GM12874 (cell line): ENCODE measurements around the gene ZNF354C.

ENCODE experiments used
- TF ChIP-seq, protein P1 (sequence below): IDR thresholded peaks from 2 replicates; pipeline ENCODE4 v1.5.1; 2011; ENCODE audit warnings: low read depth, mild to moderate bottlenecking, control low read depth, low read length, moderate library complexity; ENCODE audit not compliant: insufficient read depth

ZNF354C gene

DNA sequence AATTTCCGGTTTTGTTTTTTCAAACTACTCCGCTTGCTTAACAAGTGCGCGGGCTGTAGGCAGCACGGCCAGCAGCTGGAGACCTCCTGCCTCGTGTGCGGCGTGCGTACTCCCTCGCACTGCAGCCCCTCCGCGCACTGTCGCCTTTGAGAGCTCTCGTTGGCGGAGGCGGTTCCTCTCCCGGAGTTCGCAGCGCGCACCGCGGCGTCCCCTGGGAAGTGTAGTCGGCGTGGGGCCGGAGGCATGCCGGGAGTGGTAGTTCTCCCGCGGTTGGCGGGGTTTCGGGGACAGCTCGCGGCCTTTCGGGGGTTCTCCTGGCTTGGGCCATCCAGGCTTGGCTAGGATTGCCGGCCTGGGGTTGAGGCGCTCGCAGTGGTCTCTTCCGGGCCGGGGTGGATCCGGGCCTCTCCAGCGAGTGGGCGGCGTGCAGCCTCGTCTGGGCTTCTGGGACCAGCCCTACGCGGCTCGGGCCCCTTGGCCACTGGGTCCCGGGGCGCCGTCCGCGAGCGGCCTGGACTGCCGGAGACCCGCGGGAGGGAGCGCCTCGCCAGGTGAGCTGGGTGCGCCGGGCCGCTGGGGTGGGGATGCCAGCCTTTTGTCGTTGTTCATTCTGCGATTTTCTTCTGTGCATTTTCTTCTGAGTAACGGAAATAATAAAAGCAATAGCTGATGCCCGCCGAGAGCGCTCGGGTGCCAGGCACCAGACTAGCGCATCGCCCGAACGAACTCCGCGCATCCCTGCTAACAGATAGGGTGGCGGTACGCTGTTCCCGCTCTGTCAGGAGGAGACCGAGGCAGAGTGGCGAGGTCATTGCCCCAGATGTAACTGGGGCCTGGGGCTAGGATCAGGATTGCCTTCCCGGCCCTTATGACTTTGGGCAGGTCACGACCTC, at the start of gene ZNF354C:
Gene ZNF354C, plus strand, starts transcription at position 258 of the 893 bp plus-strand sequence. CDS start 1,696 bp downstream, outside the sequence.
- TF ChIP-seq, protein P1, sequence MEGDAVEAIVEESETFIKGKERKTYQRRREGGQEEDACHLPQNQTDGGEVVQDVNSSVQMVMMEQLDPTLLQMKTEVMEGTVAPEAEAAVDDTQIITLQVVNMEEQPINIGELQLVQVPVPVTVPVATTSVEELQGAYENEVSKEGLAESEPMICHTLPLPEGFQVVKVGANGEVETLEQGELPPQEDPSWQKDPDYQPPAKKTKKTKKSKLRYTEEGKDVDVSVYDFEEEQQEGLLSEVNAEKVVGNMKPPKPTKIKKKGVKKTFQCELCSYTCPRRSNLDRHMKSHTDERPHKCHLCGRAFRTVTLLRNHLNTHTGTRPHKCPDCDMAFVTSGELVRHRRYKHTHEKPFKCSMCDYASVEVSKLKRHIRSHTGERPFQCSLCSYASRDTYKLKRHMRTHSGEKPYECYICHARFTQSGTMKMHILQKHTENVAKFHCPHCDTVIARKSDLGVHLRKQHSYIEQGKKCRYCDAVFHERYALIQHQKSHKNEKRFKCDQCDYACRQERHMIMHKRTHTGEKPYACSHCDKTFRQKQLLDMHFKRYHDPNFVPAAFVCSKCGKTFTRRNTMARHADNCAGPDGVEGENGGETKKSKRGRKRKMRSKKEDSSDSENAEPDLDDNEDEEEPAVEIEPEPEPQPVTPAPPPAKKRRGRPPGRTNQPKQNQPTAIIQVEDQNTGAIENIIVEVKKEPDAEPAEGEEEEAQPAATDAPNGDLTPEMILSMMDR: no peak

DNA sequence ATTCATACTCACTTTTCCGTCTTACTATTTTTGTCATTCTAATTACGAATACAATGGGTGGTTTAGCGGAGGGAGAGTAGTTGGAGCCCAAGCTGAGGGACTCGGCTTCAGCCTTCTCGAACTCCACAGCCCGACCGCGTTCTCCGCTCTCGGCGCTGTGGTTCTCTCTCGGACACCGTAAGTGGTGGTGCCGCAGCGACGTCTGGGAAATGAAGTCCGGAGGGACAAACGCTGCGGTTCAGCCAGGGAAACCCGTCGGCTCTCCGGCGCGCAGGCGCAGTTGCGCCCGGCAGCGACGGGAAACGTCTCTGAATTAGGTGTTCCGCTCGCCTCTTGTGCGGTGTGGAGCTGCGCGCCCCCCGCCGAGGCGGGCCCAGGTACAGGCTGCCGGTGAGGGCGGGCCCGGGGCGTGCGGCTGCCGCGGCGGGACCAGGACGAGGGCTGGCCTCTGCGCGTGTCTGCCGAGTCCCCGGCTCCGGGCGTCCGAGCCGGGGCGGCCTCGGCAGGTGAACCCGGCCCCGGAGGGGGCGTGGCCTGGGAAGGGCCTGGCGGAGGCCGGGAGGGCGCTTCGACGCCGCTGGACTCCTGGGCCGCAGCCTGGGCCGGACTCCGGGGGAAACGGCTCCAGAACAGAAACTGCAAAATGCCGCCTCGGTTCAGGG, 36.5 kb upstream of the ZNF354C start, which contains the start of gene ZNF879:
Gene ZNF879, plus strand, starts transcription at position 277 of the 662 bp plus-strand sequence. CDS start 1,201 bp downstream, outside the sequence.
- TF ChIP-seq, protein P1: no peak

DNA sequence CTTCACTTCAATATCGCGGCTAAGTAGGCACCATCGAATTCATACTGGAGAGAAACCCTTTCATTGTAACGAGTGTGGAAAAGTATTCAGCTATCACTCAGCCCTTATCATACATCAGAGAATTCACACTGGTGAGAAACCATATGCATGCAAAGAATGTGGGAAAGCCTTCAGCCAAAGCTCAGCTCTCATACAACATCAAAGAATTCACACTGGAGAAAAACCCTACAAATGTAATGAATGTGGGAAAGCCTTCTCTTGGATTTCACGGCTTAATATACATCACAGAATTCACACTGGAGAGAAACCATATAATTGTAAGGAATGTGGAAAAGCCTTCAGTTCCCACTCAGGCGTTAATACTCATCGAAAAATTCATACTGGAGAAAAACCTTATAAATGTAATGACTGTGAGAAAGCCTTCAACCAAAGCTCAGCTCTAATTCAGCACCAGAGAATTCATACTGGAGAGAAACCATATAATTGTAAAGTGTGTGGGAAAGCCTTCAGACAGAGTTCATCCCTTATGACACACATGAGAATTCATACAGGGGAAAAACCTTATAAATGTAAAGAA, 27.1 kb upstream of the ZNF354C start:
- TF ChIP-seq, protein P1: no peak

DNA sequence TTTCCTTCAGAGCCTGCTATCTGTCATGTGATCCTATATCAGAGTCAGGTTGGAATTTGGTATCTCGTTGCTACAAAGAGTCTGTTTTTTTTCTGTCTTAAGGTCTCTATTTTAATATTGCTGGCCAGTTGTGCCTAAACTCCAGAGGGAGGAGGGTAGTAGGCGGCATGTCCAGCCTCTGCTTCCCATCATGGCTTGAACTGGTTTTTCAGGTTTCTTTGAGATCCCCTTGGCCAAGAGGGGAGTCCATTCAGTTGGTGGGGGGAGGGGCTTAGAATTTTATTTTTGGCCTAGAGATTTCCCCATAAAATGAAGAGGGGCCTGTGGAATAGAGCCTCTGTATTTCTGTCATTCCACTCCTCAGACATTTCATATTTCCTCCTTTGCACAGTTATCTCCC, 15.4 kb upstream of the ZNF354C start:
- TF ChIP-seq, protein P1: no peak

DNA sequence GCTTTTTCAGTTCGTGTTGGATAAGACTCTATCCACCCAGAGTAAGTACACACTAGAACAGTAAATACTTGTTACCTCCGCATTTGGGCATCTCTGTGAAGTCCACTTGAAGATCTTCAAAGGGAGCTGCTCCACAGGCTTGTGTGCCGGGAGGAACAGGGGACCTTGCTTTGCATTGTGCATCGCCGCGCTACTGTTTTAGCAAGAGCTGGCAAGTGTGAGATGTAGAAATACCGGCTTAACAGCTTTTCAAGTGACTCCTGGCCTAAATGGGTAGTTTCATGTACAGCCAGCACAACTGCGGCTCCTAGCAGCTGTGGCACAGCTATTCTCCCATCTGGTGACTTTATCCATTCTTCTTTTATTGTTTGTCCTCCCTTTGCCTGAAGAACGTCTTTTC, 8.4 kb upstream of the ZNF354C start:
- TF ChIP-seq, protein P1: no peak

DNA sequence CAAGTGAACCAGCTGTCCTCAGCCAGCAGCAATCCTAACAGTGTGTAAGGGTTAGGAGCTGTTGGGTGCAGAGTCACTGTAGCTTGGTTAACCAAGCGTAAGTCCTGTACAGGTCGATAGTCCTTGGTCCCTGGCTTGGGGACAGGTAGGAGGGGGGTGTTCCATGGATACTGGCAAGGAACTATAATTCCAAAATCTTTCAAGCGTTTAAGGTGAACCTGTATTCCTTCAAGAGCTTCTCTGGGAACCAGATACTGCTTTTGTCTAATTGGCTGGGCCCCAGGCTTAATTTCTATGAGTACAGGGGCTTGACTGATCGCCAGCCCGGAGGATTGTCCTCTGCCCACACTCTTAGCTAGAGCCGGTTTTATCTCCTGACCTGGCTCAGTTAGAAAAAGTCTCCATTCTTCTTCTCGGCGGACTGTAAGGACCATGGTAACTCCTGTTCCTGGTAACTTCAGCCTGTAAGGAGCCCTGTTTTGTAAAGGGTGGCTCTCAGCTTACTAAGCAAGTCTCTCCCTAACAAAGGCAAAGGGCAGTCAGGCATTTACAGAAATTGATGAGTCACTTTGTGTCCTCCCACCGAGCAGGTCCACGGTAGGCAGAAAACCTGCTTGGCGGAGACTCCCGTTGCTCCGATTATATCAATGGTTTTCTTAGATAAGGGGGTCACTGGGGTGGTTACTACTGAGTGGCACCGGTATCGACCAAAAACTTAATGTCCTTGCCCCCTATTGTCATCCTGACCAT, 6.0 kb upstream of the ZNF354C start:
- TF ChIP-seq, protein P1: no peak
